Adipocyte (in vitro differentiated cells): ENCODE data around the gene EDN3.

Source experiments
- DNase-seq: peaks from one replicate; pipeline ENCODE4 v3.0.0-alpha.2; 2015; ENCODE audit warnings: low read depth
- H3K27me3 ChIP-seq: replicated peaks from 2 replicates; pipeline ENCODE4 v1.7.0; 2013; ENCODE audit warnings: mild to moderate bottlenecking, low read length, moderate library complexity; ENCODE audit not compliant: control insufficient read depth, insufficient read depth
- H3K36me3 ChIP-seq: 2 replicates; pipeline ENCODE4 v1.7.0; 2013; ENCODE audit warnings: low read length, mild to moderate bottlenecking, moderate library complexity; ENCODE audit not compliant: control insufficient read depth, insufficient read depth, severe bottlenecking
- H3K4me1 ChIP-seq: 2 replicates; pipeline ENCODE4 v1.7.0; 2013; ENCODE audit warnings: mild to moderate bottlenecking, low read length, moderate library complexity; ENCODE audit not compliant: control insufficient read depth, insufficient read depth
- H3K4me3 ChIP-seq: 2 replicates; pipeline ENCODE4 v1.7.0; 2013; ENCODE audit warnings: mild to moderate bottlenecking, low read length, moderate library complexity
- H3K9ac ChIP-seq: 2 replicates; pipeline ENCODE4 v1.7.0; 2013; ENCODE audit warnings: mild to moderate bottlenecking, low read length, moderate library complexity
- H3K9me3 ChIP-seq: 2 replicates; pipeline ENCODE4 v1.7.0; 2013; ENCODE audit warnings: mild to moderate bottlenecking, low read length, moderate library complexity; ENCODE audit not compliant: control insufficient read depth

The EDN3 gene

DNA sequence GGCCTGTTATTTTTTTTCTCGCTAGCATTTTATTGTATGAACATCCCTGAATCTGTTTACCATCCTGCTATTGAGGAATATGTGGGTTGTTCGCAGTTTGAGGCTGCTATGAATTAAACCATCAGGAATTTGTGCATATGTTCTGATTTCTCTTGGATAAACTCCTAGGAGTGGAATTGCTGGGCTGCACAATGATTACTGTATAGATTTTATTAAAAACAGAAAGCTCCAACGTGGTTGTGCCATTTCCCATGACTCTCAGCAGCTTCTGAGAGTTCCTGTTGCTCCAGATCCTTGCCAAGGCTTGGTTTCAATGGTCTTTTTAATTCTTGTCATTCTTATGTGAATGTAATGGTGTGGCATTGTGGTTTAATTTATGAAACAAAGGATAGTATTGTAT lies 75.1 kb downstream of the EDN3 start:
- no peaks in the 10 kb centered on the region for H3K9me3 ChIP-seq
- H3K4me1 ChIP-seq, result no peaks in the 10 kb centered on the region
- H3K36me3 ChIP-seq, result no peaks in the 10 kb centered on the region
- H3K4me3 ChIP-seq, result no peak overlapping the region
- no peak overlapping the region for H3K9ac ChIP-seq
- no peak for DNase-seq
- peaks cover 26% of the 10 kb centered on the region for H3K27me3 ChIP-seq
